Activated CD8-positive, alpha-beta memory T cell treated with anti-CD3 and anti-CD28 coated beads for 24 hours (primary cell): ENCODE data around the gene BCORL1.

Experiments used
- DNase-seq: peaks from one replicate; pipeline ENCODE4 v3.0.0-alpha.2; 2020

The BCORL1 gene

DNA sequence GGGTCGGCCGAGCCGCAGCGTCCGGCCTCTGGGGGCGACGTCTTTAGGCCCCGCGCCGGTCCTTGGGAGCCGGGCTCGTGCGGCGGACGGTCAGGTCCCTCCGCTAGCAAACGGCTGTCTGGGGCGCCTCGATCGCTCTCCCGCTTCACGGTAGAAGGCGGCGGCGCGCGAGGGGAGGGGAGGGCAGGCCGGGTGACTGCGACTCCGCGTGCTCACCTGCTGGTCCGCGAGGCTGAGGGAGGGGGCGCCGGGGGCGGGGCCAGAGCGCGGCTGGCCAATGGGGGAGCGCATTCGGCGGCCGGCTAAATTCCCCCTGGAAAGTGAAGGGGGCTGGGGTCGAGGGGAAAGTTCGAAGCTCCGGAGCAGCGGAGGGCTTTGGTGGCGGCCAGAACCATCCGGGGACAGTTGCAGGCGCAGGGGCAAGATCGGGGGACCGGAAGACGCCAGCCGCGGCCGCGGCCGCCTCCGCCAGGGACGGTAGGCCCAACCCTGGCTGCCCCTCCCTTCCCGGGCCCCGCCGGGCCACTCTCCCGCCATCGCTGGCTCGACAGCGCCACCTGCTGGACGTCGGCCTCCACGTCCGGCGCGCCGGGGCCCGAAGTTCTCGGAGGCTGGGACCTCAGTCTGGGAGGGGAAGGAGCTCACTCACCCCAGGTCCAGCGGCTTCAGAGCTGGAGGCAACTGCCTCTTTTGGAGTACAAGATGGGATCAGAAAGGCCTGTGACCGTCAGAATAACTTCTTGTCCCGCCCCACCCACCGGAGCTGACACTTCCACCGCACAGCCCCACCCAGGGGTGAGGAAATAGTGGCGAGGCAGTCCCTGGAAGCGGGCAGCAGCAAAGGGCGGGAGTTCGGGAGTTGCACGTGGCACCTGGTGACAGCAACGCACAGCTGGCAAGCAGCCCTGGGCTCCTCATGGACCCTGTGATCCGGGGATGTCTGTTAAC is 78.0 kb downstream of the BCORL1 start:
- DNase-seq = peak; percentile 96

DNA sequence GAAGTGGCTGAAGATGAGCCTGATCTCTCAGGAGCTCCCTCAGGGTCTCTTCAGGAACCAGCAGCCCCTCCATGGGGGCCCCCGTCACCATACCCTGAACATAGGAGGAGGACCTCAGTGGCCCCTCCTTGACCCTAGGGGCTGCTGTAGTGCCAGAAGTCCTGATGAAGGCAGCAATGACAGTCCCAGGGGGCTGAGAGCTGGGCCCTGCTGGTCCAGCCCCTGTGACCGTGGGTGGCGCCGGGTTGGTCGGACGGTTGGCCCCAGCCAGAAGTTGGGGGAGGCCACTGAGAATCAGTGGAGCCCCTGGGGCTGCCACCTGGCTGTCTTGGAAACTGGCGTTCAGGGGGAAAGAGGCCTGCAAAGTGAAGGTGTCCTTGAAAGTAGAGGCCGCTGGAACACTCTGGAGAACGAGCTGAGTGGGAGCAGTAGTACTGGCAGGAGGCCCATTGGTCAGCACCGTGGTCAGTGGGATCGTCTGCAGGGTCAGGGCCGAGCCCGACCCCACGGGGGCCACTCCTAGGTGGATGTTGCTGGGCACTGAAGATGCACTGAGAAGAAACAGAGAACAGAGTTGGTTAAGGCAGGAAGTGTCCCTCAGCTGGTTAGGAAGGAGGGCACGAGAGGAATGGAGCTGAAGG is 84.7 kb downstream of the BCORL1 start:
- no peak for DNase-seq

DNA sequence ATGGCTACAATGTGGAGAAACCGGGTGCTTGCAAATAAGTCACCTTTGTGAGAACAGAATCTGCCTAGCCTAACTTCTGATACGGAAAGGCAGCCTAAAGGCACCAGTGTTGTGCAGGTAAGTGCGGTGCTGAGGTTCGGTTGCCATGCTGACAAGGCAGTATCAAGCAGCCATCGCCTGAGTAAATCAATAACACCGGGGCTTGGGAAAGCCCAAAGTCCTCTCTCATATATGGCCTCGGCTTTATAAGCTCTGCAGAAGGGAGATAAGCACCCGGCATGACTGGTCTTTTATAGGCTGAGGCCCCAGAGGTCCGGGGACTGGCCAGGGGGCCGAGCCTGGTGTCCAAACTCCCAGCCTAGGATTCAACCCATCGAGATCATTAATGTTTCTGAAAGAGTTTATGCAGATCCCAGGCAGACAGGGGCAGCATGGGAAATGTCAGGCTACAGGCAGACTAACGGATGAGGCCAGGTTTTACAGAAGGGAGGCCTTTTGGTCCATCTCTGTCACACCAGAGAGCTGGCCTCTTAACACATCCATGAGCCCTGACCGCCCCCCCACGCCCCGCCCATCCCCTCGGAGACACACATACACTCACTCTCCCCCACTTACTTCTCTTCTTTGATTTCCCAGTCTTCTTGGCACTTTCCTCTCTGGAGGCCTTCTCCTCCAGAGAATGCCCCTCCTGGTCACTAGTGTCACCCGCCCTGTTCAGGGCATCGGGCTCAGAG is 89.3 kb downstream of the BCORL1 start:
- DNase-seq = no peak

DNA sequence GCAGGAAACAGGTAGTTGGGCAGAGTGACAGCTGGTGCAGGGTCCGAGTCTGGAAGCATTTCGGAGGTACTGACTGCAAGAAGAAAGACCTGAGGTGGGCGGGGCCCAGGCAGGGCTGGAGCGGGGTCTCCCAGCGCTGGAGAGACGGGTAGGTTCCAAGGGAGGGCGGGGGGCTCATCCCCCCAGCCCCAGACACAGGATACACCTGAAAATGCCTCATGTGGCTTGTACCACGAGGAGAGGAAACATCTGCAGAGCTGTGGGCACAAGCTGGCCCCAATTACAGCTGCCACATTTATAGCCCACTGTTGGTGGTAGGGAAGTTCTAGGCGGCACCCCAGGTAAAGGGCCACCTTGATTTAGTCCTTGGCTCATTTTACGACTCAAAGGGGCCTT is 89.9 kb downstream of the BCORL1 start:
- DNase-seq = no peak

DNA sequence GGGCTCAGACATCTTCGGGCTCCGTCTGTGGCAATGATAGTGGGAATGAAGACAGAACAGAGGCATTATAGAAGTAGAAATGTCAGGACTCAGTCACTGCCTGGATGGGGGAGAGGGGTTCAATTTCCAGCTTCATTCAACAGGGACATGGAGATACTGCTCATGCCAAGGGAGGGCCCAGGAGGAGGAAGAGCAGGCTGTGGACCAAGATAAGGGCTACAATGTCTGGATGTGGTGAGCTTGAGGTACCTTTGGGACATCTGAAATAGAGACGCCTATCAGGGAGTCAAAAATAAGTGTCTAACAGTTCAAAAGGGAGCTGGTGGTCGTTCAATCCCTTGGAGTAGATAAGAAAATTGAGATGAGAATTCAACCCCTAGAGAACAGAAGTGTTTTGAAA is 93.3 kb downstream of the BCORL1 start:
- no peak for DNase-seq

DNA sequence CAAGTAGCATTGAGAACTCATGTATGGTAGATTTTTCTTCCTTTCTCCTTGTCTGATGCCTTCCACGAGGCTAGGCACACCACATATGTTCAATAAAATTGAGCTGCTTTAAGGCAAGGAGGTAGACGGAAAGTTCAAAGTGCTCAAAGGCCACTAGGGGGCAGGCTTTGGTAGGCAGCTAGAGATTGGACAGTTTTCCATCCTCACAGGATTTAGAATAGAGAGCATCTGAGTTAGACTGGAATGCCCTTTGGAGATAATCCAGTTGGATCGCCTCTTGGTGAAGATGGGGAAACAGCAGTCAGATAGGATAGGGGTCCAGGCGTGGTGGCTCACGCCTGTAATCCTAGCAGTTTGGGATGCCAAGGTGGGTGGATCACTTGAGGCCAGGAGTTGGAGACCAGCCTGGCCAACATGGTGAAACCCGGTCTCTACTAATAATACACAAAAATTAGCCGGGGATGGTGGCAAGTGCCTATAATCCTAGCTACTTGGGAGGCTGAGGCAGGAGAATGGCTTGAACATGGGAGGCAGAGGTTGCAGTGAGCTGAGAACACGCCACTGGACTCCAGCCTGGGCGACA is 97.5 kb downstream of the BCORL1 start:
- DNase-seq = peak; percentile 80

DNA sequence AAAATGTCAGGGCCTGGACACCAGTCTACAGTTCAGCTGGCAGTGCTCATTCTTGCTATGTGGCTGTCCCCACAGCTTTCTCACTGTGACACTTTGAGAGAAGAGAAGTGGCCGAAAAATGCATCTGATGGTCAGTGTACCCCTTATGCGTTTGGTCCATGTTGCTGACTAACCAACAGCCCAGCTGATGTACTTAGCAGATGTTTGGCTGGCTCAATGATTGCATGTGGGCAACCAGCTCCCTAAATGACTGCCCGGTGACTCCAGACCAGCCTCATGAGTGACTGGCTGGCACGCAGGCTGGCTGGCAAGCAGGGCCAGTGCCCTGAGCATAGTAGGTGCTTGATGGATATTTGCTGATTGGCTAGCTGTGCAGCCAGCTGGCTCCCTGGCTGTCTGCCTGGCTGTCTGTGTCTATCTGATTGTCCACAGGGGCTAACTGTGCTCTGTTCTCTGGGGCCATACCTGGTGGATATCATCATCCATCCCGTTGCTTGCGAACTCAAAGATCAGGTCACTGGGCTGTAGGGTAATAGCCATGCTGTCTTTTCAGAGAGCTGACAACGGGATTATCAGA is 98.4 kb downstream of the BCORL1 start:
- DNase-seq = no peak

DNA sequence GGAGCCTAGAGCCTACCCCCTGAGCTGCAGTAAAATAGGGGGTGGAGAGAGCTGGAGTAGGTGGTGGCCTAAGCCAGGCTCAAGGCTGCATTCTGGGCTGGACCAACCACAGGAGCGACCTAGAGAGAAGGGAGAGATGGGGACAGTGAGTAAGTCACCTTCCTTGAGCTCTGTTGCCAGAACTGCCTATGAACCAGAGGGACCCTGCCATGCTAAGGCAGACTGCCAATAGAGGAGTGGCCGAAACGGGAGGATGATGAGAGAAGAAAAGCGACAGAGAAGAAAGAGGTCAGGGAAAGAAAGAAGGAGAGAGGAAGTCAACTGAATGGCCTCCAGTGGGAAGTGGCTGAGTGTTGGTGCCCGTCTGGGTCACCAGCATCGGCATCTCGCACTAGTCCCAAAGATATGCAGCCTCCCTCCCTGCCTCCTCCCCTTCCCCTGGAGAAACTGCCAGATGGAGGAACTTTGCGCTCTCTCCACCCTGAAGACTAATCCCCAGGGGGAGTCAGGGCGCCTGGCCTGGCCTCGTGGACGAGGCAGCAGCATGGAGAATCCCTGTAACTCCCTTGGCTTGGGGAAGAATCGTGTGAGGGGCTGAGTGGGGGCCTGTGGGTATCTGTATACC is 99.1 kb downstream of the BCORL1 start:
- DNase-seq = no peak

DNA sequence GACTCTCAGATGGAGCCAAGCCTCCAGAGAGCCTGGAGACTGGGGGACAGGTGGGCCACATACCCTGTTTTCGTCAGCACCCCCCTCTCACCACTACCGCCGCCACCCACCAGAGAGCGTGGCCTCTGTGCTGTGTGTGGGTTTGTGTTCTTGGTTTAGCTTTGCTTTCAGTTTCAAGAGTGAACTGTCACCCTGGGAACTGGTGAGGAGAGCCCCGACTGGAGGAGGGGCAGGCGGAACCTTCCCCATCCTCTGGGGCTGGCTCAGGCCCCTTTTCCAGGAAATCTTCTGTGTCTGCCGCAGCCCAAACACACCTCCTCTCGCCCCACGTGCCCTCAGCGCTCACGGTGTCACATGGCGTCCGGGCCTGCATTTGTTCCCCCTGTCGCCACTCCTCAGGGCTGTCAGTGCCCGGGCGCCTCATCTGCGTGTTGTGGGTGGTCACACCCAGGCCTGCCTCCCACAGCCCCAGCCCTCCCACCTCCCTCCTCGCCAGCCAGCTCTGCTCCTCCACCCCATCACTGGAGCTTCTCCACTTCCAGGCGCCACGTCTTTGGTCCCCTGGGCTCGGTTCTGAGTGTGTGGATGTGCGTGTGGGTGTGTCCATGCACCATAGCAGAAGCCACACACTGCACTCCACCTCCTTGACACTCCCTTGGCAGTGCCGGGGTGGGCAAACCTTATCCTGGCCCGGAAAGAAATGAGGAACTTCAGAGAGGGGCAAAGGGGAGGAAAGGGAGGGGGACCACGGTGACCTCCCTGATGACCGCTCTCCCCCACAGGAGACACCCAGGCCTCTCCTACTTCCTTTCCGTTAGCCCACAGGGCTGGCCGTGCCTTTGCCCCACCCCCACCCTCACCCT is 100.0 kb downstream of the BCORL1 start:
- DNase-seq = peak; percentile 84

DNA sequence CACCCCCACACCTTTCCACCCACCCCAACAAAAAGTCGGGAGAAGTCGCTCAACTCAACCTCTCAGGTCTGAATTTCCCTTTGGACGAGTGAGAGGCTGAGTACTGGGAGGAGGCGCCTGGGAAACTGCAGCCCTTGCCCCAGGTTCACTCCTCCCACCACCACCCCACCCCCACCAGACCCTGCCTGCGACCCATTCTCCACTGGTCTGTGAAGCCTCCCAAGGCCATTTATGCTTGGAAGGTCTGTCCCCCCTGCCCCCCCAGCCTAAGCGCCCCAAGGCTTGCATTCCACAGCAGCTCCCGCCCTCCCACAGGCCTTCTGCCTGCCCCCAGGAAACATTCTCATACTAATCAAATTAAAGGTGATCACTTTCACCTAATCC is 100.7 kb downstream of the BCORL1 start:
- no peak for DNase-seq

DNA sequence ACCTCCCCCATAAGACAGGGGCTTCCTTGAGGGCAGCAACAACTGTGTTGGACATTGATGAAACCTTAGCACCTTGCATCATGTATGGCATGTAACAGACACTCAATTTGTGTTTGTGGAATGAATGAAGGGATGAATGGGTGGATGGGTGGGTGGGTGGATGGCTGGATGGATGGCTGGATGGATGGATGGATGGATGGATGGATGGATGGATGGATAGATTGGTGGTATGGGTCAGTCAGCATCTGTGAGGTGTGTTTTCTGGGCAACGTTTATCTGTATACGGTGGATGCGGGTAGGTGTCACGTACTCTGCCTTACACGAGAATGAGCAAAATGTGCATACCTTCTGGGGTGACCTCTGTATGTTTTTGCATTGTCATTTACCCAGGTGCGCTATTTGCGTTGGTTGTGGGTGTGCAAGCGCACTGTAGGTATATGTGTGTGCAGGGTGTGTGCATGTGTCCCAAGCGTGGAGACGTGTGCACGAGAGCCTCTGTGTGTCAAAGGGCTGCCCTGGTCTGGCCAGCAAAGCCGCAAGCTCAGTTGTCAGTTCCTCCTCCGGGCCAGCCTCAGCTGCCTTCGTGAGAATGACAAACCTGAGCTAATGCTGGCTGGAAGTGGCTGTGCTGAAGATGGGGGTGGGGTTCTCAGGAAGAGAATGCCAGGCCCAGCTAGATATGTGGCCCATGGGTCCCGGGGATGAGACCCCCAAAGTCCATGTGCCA is 101.4 kb downstream of the BCORL1 start:
- no peak for DNase-seq

DNA sequence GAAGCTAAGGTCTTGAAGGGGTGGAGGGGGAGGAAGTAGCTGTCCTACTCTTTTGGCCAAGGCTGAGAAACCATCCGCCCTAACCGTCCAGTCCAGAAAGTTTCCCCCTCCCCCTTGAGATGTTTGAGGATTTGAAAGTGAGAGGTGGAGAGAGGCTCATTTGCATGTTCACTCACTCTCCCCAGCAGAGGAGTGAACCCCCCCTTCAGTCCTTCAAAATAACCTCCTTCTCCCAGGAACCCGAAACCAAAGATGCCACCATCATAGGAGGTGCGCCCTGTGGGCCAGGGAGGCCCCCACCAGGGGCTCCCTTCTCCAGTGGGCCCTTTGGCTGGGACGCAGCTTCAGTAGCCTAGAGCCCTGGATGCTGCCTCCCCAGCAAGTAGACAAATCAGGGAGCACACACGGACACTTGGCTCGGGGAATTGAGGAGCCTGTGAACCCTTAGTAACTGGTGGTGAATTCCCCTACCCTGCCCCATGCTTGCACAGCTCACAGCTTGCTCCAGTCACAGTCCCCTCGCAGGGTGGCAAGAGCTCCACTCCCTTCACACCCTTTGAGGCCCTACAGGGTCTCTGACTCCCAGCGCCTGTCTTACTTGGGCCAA is 102.3 kb downstream of the BCORL1 start:
- peak; percentile 67 for DNase-seq

DNA sequence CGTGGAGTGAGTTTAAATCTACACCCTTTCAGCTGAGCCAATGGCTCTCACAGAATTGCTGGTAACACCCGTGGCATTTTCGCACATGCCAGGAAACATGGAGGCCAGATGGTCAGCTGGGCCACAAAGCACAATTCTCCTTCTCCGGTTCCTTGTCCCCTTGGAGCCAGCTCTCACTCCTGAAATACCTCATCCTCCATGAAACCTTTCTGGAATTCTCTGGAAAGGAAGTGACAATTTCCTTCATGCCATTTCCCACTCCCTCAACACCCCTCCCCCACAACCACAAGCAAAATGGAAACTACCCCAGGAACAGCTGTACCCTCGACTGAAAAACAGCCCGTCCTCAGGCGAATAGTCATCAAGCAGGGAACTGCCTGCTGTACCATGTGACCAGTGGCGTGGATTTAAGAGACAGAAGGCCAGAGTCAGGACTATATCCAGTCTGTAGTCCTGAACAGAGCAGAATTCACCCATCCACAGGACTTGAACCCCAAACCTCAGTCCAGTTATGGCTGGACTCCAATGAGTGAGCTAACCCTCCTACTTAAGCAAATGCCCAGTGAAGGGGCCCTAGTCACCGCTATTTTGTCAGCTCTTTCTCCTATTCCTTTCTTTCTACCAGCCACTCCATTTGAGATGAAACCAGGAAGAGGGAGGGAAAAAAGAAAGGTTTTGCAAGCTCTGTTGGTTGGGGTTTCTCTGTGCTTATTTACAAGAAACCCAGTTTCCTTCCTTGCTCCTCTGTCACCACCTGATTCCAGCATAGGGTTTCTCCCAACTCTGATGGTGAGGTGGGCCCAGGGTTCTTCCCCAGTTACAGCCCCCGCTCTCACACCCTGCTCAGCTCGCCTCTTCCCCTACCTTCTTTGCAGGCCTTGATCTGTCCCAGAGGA is 103.4 kb downstream of the BCORL1 start:
- DNase-seq = no peak

DNA sequence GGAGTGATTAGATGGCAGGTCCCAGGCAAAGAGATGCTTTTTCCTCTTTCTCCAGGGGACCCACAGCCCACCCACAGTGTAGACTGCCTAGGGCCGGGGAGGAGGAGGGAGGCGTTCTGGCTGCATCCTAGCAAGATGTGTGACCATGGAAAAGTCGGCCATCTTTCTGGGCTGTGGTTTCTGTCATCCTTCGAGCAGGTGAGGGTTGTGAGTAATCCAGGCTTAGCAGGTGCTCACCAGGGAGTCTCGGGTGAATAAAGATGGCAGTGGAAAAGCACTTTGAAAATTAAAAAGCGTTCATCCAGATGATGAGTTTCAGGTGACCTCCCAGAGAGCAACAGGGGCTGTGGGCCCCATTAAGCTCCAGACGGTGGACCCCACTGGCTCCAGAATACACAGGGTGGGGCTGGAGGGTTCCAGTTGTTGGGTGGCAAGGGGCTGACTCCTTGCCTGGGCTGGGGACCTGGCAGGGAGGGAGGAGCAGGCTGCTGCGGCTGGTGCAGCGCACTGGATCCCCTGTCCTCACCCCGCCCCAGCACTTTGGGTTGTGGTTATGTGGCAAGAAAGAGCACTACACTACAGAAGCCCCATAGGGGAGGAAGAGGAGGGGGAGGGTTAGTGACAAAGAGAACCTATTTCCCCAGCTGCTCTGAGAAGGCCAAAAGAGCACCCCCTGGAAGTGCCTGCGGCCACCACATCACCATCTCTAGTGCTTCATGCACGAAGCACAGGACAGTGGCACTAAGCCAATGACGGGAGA is 104.2 kb downstream of the BCORL1 start:
- DNase-seq = peak; percentile 80

DNA sequence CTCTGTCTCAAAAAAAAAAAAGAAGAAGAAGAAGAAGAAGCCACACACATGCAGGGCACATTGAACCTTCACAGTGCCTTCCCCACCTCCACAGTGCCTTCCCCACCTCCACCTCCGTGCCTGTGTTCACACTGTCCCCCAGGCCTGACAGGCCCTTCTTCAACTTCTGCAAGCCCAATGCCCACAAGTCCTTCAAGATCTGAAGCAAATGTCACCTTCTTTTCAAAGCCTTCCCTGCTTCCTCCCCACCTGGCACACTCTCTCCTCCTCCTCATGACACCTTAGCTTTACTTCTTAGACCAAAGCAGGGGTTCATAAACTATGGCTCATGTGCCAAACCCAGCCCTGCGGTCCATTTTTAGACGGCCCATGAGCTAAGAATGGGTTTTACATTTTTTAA is 107.9 kb downstream of the BCORL1 start:
- DNase-seq = no peak

DNA sequence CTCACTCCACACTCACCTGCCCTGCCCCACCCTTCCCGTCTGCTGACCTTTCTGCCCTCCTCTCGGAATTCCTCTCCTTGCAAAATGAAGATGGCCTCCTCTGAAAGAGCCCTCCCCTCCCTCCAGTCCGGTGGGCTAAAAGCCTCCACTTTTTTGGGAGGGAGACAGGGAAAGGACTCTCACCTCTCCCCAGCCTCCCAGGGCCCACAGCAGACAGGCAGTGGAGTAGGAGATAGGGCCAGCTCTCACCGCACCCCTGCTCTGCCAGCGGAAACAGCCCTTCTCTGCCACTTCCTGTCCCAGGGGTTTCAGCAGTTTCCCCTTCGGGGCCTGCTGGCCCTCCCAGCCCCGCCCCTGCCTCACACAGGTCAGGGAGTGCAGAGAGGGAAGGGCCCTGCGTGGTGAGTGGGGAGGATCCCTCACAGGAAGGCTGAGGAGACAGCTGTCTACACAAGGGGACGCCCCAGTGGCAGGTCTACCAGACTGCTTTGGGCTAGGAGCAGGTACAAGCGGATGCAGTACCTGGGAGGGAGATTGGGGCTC is 109.6 kb downstream of the BCORL1 start:
- DNase-seq = peak; percentile 89

DNA sequence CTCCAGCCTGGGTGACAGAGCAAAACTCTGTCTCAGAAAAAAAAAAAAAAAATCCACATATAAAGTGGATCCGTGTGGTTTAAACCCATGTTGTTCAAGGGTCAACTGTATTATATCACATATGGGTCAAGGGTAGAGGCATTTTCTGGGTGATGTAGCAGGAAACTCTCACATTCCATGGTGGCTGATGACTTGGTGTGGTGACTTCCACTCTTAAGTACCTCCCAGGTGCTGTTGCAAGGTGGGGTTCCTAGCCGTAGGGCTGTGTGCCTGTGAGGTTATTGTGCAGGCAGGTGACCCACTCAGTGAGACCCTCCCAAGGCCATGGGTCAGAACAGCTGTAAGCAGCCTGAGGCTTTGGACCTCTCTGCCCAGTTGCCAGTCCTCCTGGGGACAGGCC is 110.8 kb downstream of the BCORL1 start:
- no peak for DNase-seq

DNA sequence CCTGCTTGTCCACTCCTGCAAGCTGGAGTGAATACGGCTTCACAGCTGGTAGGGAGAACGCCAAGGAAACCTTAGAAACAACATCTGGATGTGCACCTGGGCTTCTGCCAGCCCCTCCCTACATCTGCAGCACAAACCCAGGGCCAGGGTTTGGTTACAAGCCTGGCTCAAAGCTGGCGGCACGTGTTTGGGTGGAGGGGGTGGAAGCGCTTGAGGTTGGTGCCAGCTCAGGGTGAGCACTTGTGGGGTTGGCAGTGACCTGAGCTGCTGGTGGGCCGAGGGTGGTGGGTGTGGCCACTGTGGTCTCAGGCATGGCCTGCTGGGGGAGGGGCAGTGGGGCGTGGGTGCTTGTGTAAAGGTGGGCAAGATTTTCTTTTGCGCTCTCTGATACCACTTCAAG is 112.3 kb downstream of the BCORL1 start:
- no peak for DNase-seq
